Erythroblast (primary cell): ENCODE results near the gene SNED1.

Source experiments
- GATA1 ChIP-seq: IDR thresholded peaks from 2 replicates; pipeline ENCODE4 v1.6.1; 2011; ENCODE audit warnings: low read depth, mild to moderate bottlenecking, control low read depth, low read length, moderate library complexity
- POLR2A ChIP-seq: IDR thresholded peaks from 2 replicates; pipeline ENCODE4 v1.6.1; 2011; ENCODE audit warnings: mild to moderate bottlenecking, low read length

DNA sequence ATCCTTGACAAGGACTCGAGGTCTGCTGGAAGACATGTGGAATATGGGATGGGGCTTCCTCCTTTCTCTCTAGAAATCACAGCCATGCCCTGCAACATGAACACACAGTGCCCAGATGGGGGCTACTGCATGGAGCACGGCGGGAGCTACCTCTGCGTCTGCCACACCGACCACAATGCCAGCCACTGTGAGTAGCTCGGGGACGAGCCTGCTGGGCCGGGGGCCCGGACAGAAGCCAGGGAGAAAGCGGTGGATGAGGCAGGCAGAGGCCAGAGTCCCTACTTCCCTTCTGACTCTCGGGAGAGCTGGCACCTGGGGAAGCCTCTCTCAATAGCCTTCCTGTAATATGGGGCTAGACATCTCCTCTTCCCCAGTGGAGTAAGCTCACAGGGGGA lies 50.5 kb downstream of the SNED1 start:
- TF ChIP-seq POLR2A (no peak), GATA1 (no peak)
